WI38 (cell line): ENCODE data around the gene FAM234A.
"Not testable (repeated sequence)": the region's sequence is repeated elsewhere in the genome, so short reads cannot be mapped to it uniquely, and the experiment has no call there.

Source experiments
- H3K4me3 ChIP-seq: 2 replicates; pipeline ENCODE4 v1.5.1; 2011; ENCODE audit warnings: low read depth, mild to moderate bottlenecking, control low read depth, low read length
- TF ChIP-seq, protein P1 (sequence below): IDR thresholded peaks from 2 replicates; pipeline ENCODE4 v1.5.1; 2012; ENCODE audit warnings: low read depth, mild to moderate bottlenecking, control low read depth, low read length

The FAM234A gene

DNA sequence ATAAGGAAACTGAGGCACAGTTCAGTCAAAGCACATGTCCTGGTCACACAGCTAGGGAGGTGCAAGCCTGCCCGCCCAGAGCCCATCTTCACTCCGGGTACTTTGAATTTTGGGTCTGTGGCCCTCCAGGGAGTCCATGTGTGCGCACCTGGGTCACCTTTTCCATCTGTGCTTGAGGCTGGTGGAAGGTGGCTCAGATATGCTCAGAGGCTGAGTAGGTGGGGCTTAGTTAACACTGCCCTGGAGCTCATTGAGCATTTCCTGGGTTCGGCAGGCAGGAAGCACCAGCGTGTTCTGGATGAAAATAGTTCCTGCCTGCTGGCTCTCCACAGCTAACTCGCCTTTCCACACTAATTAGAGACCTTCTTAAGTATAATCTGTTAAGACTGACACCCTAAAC is 19.2 kb downstream of the FAM234A start:
- H3K4me3 ChIP-seq = no peak overlapping the region
- TF ChIP-seq, protein P1, sequence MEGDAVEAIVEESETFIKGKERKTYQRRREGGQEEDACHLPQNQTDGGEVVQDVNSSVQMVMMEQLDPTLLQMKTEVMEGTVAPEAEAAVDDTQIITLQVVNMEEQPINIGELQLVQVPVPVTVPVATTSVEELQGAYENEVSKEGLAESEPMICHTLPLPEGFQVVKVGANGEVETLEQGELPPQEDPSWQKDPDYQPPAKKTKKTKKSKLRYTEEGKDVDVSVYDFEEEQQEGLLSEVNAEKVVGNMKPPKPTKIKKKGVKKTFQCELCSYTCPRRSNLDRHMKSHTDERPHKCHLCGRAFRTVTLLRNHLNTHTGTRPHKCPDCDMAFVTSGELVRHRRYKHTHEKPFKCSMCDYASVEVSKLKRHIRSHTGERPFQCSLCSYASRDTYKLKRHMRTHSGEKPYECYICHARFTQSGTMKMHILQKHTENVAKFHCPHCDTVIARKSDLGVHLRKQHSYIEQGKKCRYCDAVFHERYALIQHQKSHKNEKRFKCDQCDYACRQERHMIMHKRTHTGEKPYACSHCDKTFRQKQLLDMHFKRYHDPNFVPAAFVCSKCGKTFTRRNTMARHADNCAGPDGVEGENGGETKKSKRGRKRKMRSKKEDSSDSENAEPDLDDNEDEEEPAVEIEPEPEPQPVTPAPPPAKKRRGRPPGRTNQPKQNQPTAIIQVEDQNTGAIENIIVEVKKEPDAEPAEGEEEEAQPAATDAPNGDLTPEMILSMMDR = no peak

DNA sequence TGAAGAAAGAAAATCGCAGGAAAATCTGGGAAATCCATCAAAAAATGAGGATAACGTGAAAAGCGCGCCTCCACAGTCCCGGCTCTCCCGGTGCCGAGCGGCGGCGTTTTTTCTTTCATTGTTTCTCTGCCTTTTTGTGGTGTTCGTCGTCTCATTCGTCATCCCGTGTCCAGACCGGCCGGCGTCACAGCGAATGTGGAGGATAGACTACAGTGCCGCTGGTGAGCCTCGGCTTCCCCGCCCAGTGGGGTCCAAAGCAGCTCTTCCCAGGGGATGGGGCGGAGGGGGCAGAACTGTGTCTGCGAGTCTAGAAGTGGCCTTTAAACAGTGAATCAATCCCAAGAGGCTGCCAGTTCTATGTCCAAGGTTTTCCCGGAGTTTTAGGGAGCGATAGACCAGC is 19.8 kb downstream of the FAM234A start:
- no peak overlapping the region for H3K4me3 ChIP-seq
- TF ChIP-seq, protein P1 = no peak

DNA sequence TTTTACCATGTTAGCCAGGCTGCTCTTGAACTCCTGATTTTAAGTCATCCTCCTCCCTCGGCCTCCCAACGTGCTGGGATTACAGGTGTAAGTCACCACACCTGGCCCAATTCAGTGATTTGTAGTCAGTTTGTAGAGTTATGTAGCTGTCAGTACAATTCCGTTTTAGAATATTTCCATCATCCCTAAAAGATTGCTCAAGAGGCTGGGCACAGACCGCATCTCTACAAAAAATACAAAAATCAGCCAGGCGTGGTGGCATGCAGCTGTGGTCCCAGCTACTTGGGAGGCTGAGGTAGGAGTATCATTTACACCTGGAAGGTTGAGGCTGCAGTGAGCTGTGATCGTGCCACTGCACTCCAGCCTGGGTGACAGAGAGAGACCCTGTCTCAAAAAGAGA is 20.6 kb downstream of the FAM234A start:
- TF ChIP-seq, protein P1 = no peak

DNA sequence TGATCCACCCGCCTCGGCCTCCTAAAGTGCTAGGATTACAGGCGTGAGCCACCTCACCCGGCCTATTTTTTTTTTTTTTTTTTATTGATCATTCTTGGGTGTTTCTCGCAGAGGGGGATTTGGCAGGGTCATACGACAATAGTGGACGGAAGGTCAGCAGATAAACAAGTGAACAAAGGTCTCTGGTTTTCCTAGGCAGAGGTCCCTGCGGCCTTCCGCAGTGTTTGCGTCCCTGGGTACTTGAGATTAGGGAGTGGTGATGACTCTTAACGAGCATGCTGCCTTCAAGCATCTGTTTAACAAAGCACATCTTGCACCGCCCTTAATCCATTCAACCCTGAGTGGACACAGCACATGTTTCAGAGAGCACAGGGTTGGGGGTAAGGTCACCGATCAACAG is 23.5 kb downstream of the FAM234A start:
- H3K4me3 ChIP-seq = not testable (repeated sequence)

More for the DNA sequence above, 20.6 kb downstream of the FAM234A start:
- H3K4me3 ChIP-seq = no peak overlapping the region

DNA sequence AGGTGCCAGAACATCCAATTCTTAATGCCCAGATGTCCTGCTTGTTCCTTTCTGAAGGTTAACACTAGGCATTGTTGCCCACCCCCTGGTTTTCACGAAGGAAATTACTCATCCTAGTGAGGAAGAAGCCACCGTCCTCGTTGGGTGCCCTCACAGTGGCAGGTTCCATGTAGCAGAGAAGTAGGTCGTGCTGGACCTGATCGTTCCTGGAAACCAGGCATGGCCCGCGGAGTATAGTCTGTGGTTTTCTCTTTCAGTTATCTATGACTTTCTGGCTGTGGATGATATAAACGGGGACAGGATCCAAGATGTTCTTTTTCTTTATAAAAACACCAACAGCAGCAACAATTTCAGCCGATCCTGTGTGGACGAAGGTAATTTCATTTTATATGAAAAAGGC is 24.6 kb downstream of the FAM234A start:
- TF ChIP-seq, protein P1 = no peak
- H3K4me3 ChIP-seq = no peak overlapping the region

DNA sequence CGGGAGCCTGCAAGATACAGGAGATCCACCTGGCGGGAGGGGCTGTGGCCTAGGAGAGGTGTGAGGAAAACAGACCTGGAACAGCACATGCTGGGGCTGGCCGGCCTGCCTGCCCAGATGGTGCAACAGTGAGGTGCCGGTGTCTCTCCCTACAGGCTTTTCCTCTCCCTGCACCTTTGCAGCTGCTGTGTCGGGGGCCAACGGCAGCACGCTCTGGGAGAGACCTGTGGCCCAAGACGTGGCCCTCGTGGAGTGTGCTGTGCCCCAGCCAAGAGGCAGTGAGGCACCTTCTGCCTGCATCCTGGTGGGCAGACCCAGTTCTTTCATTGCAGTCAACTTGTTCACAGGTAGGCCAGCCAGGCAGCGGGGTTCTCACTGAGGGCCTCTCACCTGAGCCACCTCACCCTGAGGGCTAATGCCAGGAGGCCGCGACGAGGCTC is 25.2 kb downstream of the FAM234A start:
- TF ChIP-seq, protein P1 = no peak
- H3K4me3 ChIP-seq = no peak overlapping the region

DNA sequence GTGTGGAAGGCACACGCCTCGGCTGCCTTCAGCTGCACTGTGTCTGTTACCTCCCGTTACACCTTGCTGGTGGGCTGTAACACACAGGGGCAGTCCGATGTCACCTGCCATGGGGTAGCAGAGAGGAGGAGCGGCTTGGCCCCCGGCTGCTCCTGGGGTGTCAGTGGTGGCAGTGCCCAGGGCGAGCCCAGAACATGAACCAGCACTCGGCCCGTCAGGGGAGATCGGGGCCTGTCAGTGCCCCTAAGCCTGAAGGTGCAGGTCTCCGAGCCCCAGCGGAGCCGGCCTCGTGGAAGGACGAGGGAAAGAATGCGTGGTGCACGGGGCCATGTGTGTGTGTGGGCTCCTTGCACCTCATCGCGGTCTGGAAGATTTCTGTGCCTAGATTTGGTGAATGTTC is 25.7 kb downstream of the FAM234A start:
- H3K4me3 ChIP-seq = no peak overlapping the region
- TF ChIP-seq, protein P1 = no peak

DNA sequence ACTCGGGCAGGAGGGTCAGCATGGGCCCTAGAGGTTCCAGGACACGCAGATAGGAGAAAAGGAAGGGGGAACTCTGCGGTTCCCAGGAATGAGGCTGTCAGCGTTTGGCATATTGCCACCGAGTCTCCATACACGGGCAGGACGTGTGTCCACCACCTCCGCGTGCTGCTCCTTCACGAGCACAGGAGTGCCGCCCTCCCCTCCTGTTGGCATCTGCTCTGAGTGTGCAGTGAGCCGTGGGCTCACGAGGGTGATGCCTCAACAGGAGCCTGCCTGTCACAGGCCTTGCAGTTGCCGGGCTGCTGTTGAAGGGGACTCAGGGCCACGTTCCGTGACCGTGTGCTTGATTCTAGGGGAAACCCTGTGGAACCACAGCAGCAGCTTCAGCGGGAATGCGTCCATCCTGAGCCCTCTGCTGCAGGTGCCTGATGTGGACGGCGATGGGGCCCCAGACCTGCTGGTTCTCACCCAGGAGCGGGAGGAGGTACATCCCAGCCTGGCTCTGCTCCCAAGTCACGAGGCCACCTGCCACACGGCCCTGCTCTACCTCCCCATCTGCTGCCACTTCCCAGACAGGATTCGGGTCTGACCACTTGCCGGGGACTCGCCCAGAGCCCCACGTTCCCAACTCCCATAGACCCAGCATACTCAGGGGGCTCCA is 26.5 kb downstream of the FAM234A start:
- TF ChIP-seq, protein P1 = no peak
- no peak overlapping the region for H3K4me3 ChIP-seq
